ENCODE data around the gene COG6.

COG6 gene

DNA sequence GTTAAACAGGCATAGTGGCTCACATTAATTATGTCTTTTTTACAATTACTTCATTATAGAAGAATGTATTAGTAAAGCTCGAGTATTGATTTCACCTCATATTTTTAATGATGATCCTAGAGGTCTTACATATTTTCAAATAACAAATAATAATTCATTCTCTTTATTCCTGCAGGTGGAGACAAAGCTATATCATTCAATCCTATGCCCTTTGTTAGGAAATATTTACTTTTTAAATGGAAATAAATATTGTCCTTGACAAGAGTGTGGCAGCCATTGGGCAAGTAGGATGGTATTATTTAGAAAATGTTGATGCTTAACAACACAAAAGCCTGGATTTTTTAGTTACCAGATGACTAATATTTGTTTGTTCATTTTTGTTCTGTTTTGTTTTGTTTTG lies 127.6 kb downstream of the COG6 start:
- Histone ChIP-seq H3K4me1 (ENCODE audit: control extremely low read depth in 1 of 4, control insufficient read depth in 4 of 4, insufficient read depth in 4 of 4, low read length in 3 of 4) (peaks cover 0 to 13% (median 6%) of the 10 kb centered on the region in 4 experiments), H3K36me3 (ENCODE audit: control insufficient read depth in 4 of 4, insufficient read depth in 4 of 4, low read length in 3 of 4) (no peaks in the 10 kb centered on the region), H3K9me3 (ENCODE audit: control extremely low read depth in 1 of 5, control insufficient read depth in 4 of 5, insufficient read depth in 2 of 5, low read depth in 1 of 5, low read length in 4 of 5) (peaks cover 0 to 3% (median 0%) of the 10 kb centered on the region in 5 experiments), H3K27me3 (replicated peaks in 2 of 5; ENCODE audit: control insufficient read depth in 4 of 5, insufficient read depth in 5 of 5, low read length in 4 of 5) (no peaks in the 10 kb centered on the region), H3K27ac (ENCODE audit: insufficient read depth in 1 of 2, low read depth in 1 of 2, low read length in 2 of 2, poor library complexity in 1 of 2, severe bottlenecking in 2 of 2) (no peak overlapping the region), H3K4me3 (ENCODE audit: control insufficient read depth in 1 of 7, extremely low read depth in 1 of 7, insufficient read depth in 4 of 7, low read depth in 2 of 7, low read length in 6 of 7) (no peak overlapping the region)
- ChIA-PET CTCF (interaction anchor here (1.0 to 4.4 kb wide), 9 partner anchors 98 to 942 kb away, joined by 3 to 24 read pairs (median 4); no protein-coding TSS in a partner anchor), POLR2A (no interaction called here)
- no CpG with 5 or more reads among the region's 1 CpG for WGBS (ENCODE audit: insufficient coverage)
- DNase-seq = peak; percentile 11 to 46 (median 36)

DNA sequence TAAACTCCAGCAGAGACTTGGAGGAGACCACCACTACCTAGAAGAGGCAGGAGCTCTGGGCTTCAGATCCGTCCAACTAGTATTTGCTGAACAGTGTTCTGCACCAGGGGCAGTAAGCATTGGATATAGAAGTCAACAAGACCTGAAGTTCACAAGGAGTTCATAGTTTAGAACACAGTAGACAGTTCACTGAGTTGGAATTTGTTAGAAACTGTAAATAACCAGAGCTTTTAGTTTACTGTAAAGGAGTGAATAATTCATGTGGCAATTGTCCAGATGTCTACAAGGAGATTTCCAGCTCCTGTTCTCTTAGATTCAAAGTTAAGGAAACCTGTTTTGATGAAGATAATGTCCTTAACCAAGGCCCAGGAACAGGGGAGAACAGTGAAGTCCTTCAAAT lies 128.9 kb downstream of the COG6 start:
- WGBS (ENCODE audit: insufficient coverage) = 90% methylated on average over 1 of the region's 1 CpG
- Histone ChIP-seq H3K4me3 (ENCODE audit: control insufficient read depth in 1 of 7, extremely low read depth in 1 of 7, insufficient read depth in 4 of 7, low read depth in 2 of 7, low read length in 6 of 7) (no peak overlapping the region), H3K27ac (ENCODE audit: insufficient read depth in 1 of 2, low read depth in 1 of 2, low read length in 2 of 2, poor library complexity in 1 of 2, severe bottlenecking in 2 of 2) (no peak overlapping the region), H3K36me3 (ENCODE audit: control insufficient read depth in 4 of 4, insufficient read depth in 4 of 4, low read length in 3 of 4) (no peaks in the 10 kb centered on the region), H3K9me3 (ENCODE audit: control extremely low read depth in 1 of 5, control insufficient read depth in 4 of 5, insufficient read depth in 2 of 5, low read depth in 1 of 5, low read length in 4 of 5) (peaks cover 0 to 6% (median 0%) of the 10 kb centered on the region in 5 experiments), H3K27me3 (replicated peaks in 2 of 5; ENCODE audit: control insufficient read depth in 4 of 5, insufficient read depth in 5 of 5, low read length in 4 of 5) (no peaks in the 10 kb centered on the region), H3K4me1 (ENCODE audit: control extremely low read depth in 1 of 4, control insufficient read depth in 4 of 4, insufficient read depth in 4 of 4, low read length in 3 of 4) (peaks cover 0 to 13% (median 5%) of the 10 kb centered on the region in 4 experiments)
- peak in 1 of 3 donors; percentile 17 for DNase-seq
- ChIA-PET POLR2A (no interaction called here), CTCF (interaction anchor here (0.9 to 4.4 kb wide), 6 partner anchors 106 to 897 kb away, joined by 3 to 24 read pairs (median 6); no protein-coding TSS in a partner anchor)

DNA sequence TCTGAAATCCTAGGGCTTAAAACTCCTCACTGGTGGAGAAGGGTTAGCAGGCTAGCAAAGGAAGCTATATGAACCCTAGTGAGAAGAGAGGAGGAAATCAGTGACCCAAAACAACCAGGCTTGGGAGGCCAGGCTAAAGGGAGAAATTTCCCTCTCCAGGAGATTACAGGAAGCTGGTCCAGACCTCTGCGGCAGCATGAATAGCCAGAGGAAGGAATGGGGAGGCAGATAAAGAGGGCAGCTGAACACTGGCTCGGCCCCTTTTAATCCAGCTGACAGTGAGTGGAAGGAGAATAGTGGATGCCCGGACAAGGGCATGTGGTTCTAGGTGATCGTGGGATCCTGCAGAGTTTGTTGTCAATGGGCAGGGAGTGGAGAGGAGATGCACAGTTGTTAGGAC lies 130.6 kb downstream of the COG6 start:
- Histone ChIP-seq H3K4me3 (ENCODE audit: control insufficient read depth in 1 of 7, extremely low read depth in 1 of 7, insufficient read depth in 4 of 7, low read depth in 2 of 7, low read length in 6 of 7) (no peak overlapping the region), H3K4me1 (ENCODE audit: control extremely low read depth in 1 of 4, control insufficient read depth in 4 of 4, insufficient read depth in 4 of 4, low read length in 3 of 4) (peaks cover 0 to 13% (median 5%) of the 10 kb centered on the region in 4 experiments), H3K36me3 (ENCODE audit: control insufficient read depth in 4 of 4, insufficient read depth in 4 of 4, low read length in 3 of 4) (no peaks in the 10 kb centered on the region), H3K27ac (ENCODE audit: insufficient read depth in 1 of 2, low read depth in 1 of 2, low read length in 2 of 2, poor library complexity in 1 of 2, severe bottlenecking in 2 of 2) (no peak overlapping the region), H3K27me3 (replicated peaks in 2 of 5; ENCODE audit: control insufficient read depth in 4 of 5, insufficient read depth in 5 of 5, low read length in 4 of 5) (no peaks in the 10 kb centered on the region), H3K9me3 (ENCODE audit: control extremely low read depth in 1 of 5, control insufficient read depth in 4 of 5, insufficient read depth in 2 of 5, low read depth in 1 of 5, low read length in 4 of 5) (peaks cover 0 to 8% (median 1%) of the 10 kb centered on the region in 5 experiments)
- no peak for DNase-seq
- ChIA-PET POLR2A (no interaction called here), CTCF (interaction anchor here (4.4 kb wide), 1 partner anchor 895 kb away, joined by 24 read pairs; no protein-coding TSS in a partner anchor)
- WGBS (ENCODE audit: insufficient coverage) = 31% methylated on average over 3 of the region's 4 CpGs

DNA sequence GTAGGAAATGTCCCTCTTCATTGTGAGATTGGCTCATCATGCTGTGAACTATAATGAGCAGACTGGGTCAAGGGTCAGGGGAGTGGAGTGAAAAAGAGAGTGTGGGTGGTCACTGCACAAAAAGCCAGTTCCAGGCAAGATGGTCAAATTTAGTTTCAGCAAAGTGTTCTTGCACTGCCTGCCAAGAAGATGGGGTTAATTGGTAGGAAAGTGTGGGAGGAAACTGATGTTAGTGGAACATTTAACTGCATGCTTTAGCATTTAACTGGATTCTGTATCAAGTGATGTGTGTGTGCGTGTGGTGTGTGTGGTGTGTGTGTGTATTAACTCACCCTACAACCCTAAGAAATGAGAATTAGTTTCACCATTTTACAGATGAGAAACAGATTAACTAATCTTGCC lies 131.6 kb downstream of the COG6 start:
- no peaks in the 10 kb centered on the region for H3K27me3 ChIP-seq (replicated peaks in 2 of 5; ENCODE audit: control insufficient read depth in 4 of 5, insufficient read depth in 5 of 5, low read length in 4 of 5)
- WGBS (ENCODE audit: insufficient coverage) = no CpG with 5 or more reads among the region's 1 CpG
- ChIA-PET CTCF (no interaction called here), POLR2A (no interaction called here)
- H3K4me1 ChIP-seq (ENCODE audit: control extremely low read depth in 1 of 4, control insufficient read depth in 4 of 4, insufficient read depth in 4 of 4, low read length in 3 of 4) = peaks cover 0 to 13% (median 5%) of the 10 kb centered on the region in 4 experiments
- DNase-seq = no peak
- no peaks in the 10 kb centered on the region for H3K36me3 ChIP-seq (ENCODE audit: control insufficient read depth in 4 of 4, insufficient read depth in 4 of 4, low read length in 3 of 4)
- peaks cover 0 to 9% (median 1%) of the 10 kb centered on the region in 5 experiments for H3K9me3 ChIP-seq (ENCODE audit: control extremely low read depth in 1 of 5, control insufficient read depth in 4 of 5, insufficient read depth in 2 of 5, low read depth in 1 of 5, low read length in 4 of 5)
- no peak overlapping the region for H3K4me3 ChIP-seq (ENCODE audit: control insufficient read depth in 1 of 7, extremely low read depth in 1 of 7, insufficient read depth in 4 of 7, low read depth in 2 of 7, low read length in 6 of 7)
- H3K27ac ChIP-seq (ENCODE audit: insufficient read depth in 1 of 2, low read depth in 1 of 2, low read length in 2 of 2, poor library complexity in 1 of 2, severe bottlenecking in 2 of 2) = no peak overlapping the region

DNA sequence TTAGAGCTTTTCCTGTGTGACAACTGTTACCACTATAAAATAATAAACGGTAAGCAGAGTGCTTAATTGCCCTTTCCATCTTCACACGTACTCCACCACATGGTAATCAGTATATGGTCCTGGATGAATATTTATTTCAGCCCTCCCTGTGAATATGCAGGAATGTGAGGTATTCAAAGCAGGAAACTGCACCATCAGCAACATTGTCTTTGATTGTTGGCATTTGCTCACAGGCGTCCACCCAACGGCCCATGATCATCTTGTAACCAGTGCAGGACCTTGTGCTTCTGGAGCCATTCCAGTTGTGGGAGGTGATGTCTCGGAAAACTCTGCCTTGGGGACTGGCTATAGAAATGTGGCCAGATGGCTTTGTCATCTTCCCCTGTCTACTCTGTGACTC lies 132.6 kb downstream of the COG6 start:
- Histone ChIP-seq H3K9me3 (ENCODE audit: control extremely low read depth in 1 of 5, control insufficient read depth in 4 of 5, insufficient read depth in 2 of 5, low read depth in 1 of 5, low read length in 4 of 5) (peaks cover 0 to 13% (median 1%) of the 10 kb centered on the region in 5 experiments), H3K36me3 (ENCODE audit: control insufficient read depth in 4 of 4, insufficient read depth in 4 of 4, low read length in 3 of 4) (no peaks in the 10 kb centered on the region), H3K4me3 (ENCODE audit: control insufficient read depth in 1 of 7, extremely low read depth in 1 of 7, insufficient read depth in 4 of 7, low read depth in 2 of 7, low read length in 6 of 7) (no peak overlapping the region), H3K27ac (ENCODE audit: insufficient read depth in 1 of 2, low read depth in 1 of 2, low read length in 2 of 2, poor library complexity in 1 of 2, severe bottlenecking in 2 of 2) (no peak overlapping the region), H3K27me3 (replicated peaks in 2 of 5; ENCODE audit: control insufficient read depth in 4 of 5, insufficient read depth in 5 of 5, low read length in 4 of 5) (no peaks in the 10 kb centered on the region), H3K4me1 (ENCODE audit: control extremely low read depth in 1 of 4, control insufficient read depth in 4 of 4, insufficient read depth in 4 of 4, low read length in 3 of 4) (peaks cover 0 to 13% (median 5%) of the 10 kb centered on the region in 4 experiments)
- DNase-seq = no peak
- ChIA-PET POLR2A (no interaction called here), CTCF (no interaction called here)
- WGBS (ENCODE audit: insufficient coverage) = 100% methylated on average over 2 of the region's 5 CpGs

DNA sequence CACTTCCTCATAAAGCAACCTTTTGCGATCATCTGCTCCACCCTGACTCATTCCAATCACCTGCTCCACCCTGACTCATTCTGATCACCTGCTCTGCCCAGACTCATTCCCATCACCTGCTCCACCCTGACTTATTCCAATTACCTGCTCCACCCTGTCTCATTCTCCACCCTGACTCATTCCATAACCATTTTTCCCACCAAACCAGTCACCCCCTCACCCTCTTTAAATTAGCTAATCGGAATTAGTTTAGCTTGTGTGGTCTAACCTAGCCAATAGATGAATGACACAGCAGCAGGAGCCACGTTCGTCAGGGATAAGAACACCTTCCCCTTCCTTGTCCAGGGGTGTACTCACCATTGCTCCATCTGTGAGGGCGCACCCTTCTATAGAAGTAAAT lies 134.0 kb downstream of the COG6 start:
- peaks cover 0 to 9% (median 3%) of the 10 kb centered on the region in 4 experiments for H3K4me1 ChIP-seq (ENCODE audit: control extremely low read depth in 1 of 4, control insufficient read depth in 4 of 4, insufficient read depth in 4 of 4, low read length in 3 of 4)
- WGBS (ENCODE audit: insufficient coverage) = 95% methylated on average over 4 of the region's 5 CpGs
- ChIA-PET CTCF (no interaction called here), POLR2A (no interaction called here)
- H3K27ac ChIP-seq (ENCODE audit: insufficient read depth in 1 of 2, low read depth in 1 of 2, low read length in 2 of 2, poor library complexity in 1 of 2, severe bottlenecking in 2 of 2) = no peak overlapping the region
- no peaks in the 10 kb centered on the region for H3K36me3 ChIP-seq (ENCODE audit: control insufficient read depth in 4 of 4, insufficient read depth in 4 of 4, low read length in 3 of 4)
- DNase-seq = no peak
- H3K27me3 ChIP-seq (replicated peaks in 2 of 5; ENCODE audit: control insufficient read depth in 4 of 5, insufficient read depth in 5 of 5, low read length in 4 of 5) = no peaks in the 10 kb centered on the region
- H3K9me3 ChIP-seq (ENCODE audit: control extremely low read depth in 1 of 5, control insufficient read depth in 4 of 5, insufficient read depth in 2 of 5, low read depth in 1 of 5, low read length in 4 of 5) = peaks cover 0 to 19% (median 1%) of the 10 kb centered on the region in 5 experiments
- H3K4me3 ChIP-seq (ENCODE audit: control insufficient read depth in 1 of 7, extremely low read depth in 1 of 7, insufficient read depth in 4 of 7, low read depth in 2 of 7, low read length in 6 of 7) = no peak overlapping the region
